Subcutaneous adipose tissue (tissue), 4 donors: ENCODE results near the gene DUS4L. TPM values are rescaled to one million over a fixed set of nuclear protein-coding genes. Genes with fewer than 3 reads are reported as not detected.

Experiments used
- total RNA-seq, 4 donors: library from RNA; depleted of rRNA; stranded (reverse); fragments of >200 nt; gene quantifications; one replicate each; pipeline ENCODE4 v1.1.0, GENCODE V29; 2016
- TF ChIP-seq, protein P1 (sequence below): fragments of 450-650 bp; IDR thresholded peaks from one replicate; pipeline ENCODE4 v1.5.1; 2016; ENCODE audit warnings: low read depth, mild to moderate bottlenecking, control low read depth, antibody characterized with exemption, moderate library complexity

DUS4L gene
- total RNA-seq, 4 donors from 2014 or later: 6.3 to 12.6 (median 8.7) TPM

DNA sequence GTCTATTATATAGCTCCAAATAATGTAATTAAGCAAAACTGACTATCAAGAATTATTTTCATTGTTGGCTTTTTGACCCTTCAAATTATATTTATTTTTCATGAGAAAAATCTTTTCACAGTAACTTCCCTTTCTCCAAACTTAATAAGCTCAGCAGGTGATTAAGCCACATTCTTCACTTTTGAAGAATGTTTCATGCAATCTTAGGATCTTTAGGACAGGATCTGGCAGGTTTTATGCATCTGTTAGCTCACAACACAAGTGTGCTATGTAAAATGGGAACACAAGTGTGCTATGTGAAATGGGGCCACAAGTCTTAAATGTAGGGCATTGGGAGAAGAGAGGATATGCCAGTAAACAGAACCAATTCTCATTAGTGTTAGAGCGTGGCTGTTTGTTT is 42.5 kb downstream of the DUS4L start:
- TF ChIP-seq, protein P1, sequence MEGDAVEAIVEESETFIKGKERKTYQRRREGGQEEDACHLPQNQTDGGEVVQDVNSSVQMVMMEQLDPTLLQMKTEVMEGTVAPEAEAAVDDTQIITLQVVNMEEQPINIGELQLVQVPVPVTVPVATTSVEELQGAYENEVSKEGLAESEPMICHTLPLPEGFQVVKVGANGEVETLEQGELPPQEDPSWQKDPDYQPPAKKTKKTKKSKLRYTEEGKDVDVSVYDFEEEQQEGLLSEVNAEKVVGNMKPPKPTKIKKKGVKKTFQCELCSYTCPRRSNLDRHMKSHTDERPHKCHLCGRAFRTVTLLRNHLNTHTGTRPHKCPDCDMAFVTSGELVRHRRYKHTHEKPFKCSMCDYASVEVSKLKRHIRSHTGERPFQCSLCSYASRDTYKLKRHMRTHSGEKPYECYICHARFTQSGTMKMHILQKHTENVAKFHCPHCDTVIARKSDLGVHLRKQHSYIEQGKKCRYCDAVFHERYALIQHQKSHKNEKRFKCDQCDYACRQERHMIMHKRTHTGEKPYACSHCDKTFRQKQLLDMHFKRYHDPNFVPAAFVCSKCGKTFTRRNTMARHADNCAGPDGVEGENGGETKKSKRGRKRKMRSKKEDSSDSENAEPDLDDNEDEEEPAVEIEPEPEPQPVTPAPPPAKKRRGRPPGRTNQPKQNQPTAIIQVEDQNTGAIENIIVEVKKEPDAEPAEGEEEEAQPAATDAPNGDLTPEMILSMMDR: no peak

DNA sequence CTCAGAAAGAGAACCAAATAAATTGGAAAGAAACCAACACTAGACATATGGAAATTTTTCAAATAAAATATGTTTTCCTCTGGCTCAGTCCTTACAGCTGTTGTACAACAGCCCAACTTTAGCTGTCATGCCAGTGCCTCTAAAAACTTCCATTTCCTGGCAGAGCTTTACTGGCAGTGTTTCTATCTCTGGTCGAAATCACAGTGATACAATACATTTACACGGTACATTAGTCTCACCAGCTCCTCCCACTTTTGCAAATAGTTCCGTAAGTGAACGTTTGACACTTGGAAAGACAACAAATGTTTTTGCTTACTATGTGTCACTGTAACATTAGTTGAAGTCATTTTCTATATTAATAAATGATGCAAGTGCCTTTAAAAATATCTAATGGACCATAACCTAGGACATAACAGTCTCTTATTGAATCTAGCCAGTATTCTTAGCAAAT is 46.1 kb downstream of the DUS4L start:
- TF ChIP-seq, protein P1: no peak

DNA sequence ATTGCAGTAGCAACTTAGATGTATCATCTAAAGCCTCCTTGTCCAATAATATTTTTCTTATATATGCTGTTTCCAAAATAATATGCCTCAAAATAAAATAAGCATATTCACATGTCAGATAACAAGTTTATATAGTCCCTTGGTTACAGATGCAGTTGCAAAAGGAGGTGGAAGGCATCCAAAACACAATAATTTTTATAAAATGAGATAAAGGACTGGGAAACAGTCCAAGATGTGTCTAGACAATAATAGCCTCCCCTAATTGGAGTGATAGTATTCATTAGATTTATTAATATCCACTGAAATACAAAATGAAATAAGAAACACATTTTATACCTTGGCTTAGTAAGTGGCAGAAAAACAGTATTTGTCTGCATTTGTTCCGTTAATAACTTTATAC is 46.6 kb downstream of the DUS4L start:
- TF ChIP-seq, protein P1: no peak

DNA sequence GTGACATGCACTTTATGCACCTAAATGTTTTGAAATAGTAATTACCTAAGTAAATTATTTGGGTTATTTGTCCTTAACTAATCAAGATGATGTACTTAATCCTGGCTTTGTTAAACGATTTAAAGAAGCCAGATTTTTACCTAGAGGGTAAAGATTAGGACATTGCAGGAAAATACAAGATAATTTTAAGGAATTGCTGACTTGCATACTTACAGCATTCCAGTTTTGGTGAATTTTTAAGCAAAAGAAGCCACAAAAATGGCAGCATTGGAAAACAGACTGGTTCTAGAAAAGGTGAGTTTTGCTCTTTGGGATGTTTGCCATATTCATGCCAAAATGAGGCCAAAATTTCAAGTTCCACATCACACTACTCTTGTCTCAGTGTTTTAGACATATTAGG is 49.7 kb downstream of the DUS4L start:
- TF ChIP-seq, protein P1: no peak

DNA sequence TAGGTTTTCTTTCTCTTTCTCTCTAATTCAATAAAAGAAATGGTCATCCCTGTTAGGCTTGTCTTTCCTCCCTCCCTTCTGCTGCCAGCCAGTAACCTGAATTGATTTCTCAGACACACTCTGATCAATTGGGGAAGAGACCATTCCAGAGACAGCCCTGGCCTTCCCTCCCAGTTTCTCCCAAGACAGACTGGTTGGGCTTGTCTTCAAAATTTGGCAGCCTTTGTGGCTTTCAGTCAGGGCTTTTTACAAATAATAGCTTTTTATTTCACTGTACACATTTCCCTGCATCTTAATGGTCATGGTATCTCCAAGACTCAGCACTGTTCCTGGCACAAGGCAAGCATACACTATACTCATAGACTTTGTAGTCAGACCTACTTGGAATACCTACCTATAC is 50.2 kb downstream of the DUS4L start:
- TF ChIP-seq, protein P1: no peak

DNA sequence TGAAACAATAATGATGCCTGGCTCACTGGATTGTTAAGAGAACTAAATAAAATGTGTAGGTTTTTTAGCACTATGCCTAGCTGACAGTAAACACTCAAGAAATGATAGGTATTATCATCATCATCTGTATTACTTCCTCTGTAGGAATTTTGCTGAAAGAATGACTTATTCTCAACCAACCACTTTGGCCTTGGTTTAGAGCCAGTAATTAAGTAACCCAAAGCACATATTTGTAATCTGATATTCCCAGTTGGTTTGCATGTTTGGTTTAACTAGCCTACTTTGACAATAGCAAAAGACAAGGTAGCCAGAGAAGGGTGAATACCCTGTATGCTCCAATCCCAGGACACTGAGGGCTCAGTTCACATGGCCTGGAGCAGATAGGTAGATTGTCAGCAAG is 50.7 kb downstream of the DUS4L start:
- TF ChIP-seq, protein P1: no peak

DNA sequence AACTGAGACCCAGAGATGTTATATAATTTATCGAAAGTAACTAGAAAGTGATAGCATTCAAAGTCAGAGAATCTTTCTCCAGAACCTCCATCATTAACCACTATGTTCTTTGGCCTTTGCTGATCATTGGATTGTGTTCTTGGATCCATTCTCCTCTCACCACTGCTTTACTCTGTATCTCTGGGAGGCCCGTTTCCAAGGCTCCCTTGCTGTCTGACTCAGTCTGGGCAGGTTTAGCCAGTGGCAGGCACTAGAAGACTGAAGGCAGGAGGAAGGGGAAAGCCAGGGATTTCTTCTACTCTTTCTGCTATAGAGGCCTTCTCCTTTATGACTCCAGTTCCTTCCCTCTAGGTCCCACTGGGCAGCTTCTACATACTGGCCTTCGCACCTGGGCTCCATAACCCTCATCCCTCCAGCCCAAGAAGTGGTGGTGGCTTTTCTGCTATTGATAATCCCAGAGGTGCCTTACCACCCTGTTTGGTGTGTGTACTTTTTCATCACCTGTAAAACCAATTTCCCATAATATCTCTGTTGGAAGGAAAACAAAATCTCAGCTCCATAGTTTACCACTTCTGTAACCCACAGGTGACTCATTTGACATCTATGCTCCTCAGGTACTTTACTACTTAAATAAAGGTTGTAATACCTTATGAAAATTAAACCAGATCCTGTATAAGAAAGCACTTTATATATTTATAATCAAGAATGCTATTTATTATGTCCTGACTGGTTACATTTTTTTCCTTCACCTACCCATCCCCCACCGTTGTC is 52.3 kb downstream of the DUS4L start:
- TF ChIP-seq, protein P1: no peak
